GM23248 (cell line): ENCODE data around the gene PDZRN4.

Experiments
- EZH2 ChIP-seq: fragments of 200-600 bp; sonication (generic); IDR thresholded peaks from 2 replicates; pipeline ENCODE4 v1.6.1; 2018; ENCODE audit warnings: antibody characterized with exemption, mild to moderate bottlenecking; ENCODE audit not compliant: insufficient read depth, poor library complexity, severe bottlenecking
- EZH2phosphoT487 ChIP-seq: fragments of 200-600 bp; sonication (generic); IDR thresholded peaks from 2 replicates; pipeline ENCODE4 v1.6.1; 2018; ENCODE audit warnings: antibody characterized with exemption, moderate library complexity, mild to moderate bottlenecking, low read depth; ENCODE audit not compliant: insufficient read depth

DNA sequence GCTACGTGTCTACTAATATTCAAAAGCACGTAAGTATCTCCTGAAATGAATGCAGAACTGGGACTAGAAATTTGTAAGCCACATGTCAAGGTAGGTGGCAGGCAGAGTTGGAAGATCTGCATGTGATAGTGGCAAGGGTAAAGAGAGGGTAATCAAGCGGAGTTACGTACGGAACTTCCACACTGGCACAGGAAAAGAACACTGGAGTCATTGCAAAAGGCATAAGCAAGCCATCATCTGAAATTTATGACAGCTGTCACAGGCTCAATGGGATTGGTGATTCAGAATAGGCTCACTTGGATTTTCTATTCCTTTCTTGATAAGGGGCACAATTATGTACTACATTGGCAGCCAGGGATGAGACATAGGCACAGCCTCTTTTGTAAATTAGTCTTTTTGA lies 245.3 kb downstream of the PDZRN4 start:
- TF ChIP-seq EZH2phosphoT487: no peak
- no peak for TF ChIP-seq EZH2
